HepG2 (cell line): ENCODE data around the gene SMIM11. TPM values are rescaled to one million over a fixed set of nuclear protein-coding genes. Genes with fewer than 3 reads are reported as not detected.

Source experiments
- AGO2 ChIP-seq: fragments of 200-400 bp; formaldehyde crosslinking; optimal IDR thresholded peaks from 2 replicates; pipeline ENCODE3; 2017; ENCODE audit warnings: mild to moderate bottlenecking, low read depth, low read length, moderate library complexity
- BHLHE40 ChIP-seq: IDR thresholded peaks from 2 replicates; pipeline ENCODE4 v1.6.1; 2011; ENCODE audit warnings: low read length, improper control_type of control experiment
- IKZF1 ChIP-seq: fragments of 450-650 bp; IDR thresholded peaks from 2 replicates; pipeline ENCODE4 v1.7.1; 2016
- IKZF4 ChIP-seq: sonication (generic); formaldehyde crosslinking; IDR thresholded peaks from 2 replicates; pipeline ENCODE4 v1.5.1; 2020; ENCODE audit warnings: borderline replicate concordance, mild to moderate bottlenecking, low read depth, missing genetic modification reagents; ENCODE audit errors: not compliant biosample characterization
- ISL2 ChIP-seq: sonication (generic); formaldehyde crosslinking; IDR thresholded peaks from 2 replicates; pipeline ENCODE4 v1.5.0; 2020; ENCODE audit warnings: missing genetic modification reagents
- MTF2 ChIP-seq: sonication (generic); formaldehyde crosslinking; IDR thresholded peaks from 2 replicates; pipeline ENCODE4 v1.5.0; 2020; ENCODE audit warnings: missing genetic modification reagents, borderline replicate concordance
- MYNN ChIP-seq: sonication (generic); formaldehyde crosslinking; IDR thresholded peaks from 2 replicates; pipeline ENCODE4 v1.4.0; 2020; ENCODE audit warnings: mild to moderate bottlenecking, low read depth, missing genetic modification reagents
- NKX3-1 ChIP-seq: sonication (generic); formaldehyde crosslinking; IDR thresholded peaks from 2 replicates; pipeline ENCODE4 v1.5.0; 2020; ENCODE audit warnings: missing genetic modification reagents
- ONECUT2 ChIP-seq: sonication (generic); formaldehyde crosslinking; IDR thresholded peaks from 2 replicates; pipeline ENCODE4 v1.4.0; 2020; ENCODE audit warnings: missing genetic modification reagents
- RAD21 ChIP-seq: fragments of 450-650 bp; formaldehyde crosslinking; IDR thresholded peaks from 2 replicates; pipeline ENCODE4 v1.5.0; 2020; ENCODE audit warnings: mild to moderate bottlenecking
- SNAI1 ChIP-seq: sonication (generic); formaldehyde crosslinking; IDR thresholded peaks from 2 replicates; pipeline ENCODE4 v1.5.0; 2020; ENCODE audit warnings: mild to moderate bottlenecking, missing genetic modification reagents, borderline replicate concordance
- SP1 ChIP-seq, 2 experiments: fragments of 450-650 bp in 1 of 2; sonication (generic) in 1 of 2; formaldehyde crosslinking in 1 of 2; IDR thresholded peaks; 2 replicates each; pipeline versions ENCODE4 v1.4.0 to v1.6.1; 2016 to 2020; ENCODE audit warnings: missing genetic modification reagents in 1 of 2
- STAG1 ChIP-seq: sonication (generic); formaldehyde crosslinking; IDR thresholded peaks from 2 replicates; pipeline ENCODE4 v1.4.0; 2020; ENCODE audit warnings: missing genetic modification reagents
- TCF12 ChIP-seq, 2 experiments: fragments of 450-650 bp in 1 of 2; sonication (generic) in 1 of 2; formaldehyde crosslinking in 1 of 2; IDR thresholded peaks; 2 replicates each; pipeline versions ENCODE4 v1.6.1 to v1.8.0; 2017 to 2022; ENCODE audit warnings: antibody characterized with exemption in 1 of 2, mild to moderate bottlenecking in 1 of 2, missing genetic modification reagents in 1 of 2, moderate library complexity in 1 of 2
- TCF7L2 ChIP-seq: IDR thresholded peaks from 2 replicates; pipeline ENCODE4 v1.6.1; 2011; ENCODE audit warnings: mild to moderate bottlenecking, low read depth, low read length, moderate library complexity
- ZBTB1 ChIP-seq: sonication (generic); formaldehyde crosslinking; IDR thresholded peaks from 2 replicates; pipeline ENCODE4 v1.4.0; 2020; ENCODE audit warnings: missing genetic modification reagents, borderline replicate concordance
- ZNF430 ChIP-seq: sonication (generic); formaldehyde crosslinking; IDR thresholded peaks from 2 replicates; pipeline ENCODE4 v1.9.0; 2021; ENCODE audit warnings: mild to moderate bottlenecking, missing genetic modification reagents
- ZNF616 ChIP-seq: sonication (generic); formaldehyde crosslinking; IDR thresholded peaks from 2 replicates; pipeline ENCODE4 v1.5.0; 2020; ENCODE audit warnings: low read depth, mild to moderate bottlenecking, missing genetic modification reagents
- polyA plus RNA-seq, 8 experiments: library from polyadenylated mRNA; depleted of rRNA in 3 of 8; stranded (reverse) in 7 of 8; unstranded in 1 of 8; fragments of >200 nt; fragmentation: Illumina TruSeq in 4 of 8; extraction: Trizol in 4 of 8; gene quantifications; 2 replicates each; pipeline versions ENCODE4 v1.2.1 to v1.2.3, GENCODE V29; 2011 to 2016; ENCODE audit warnings: low read depth in 4 of 8, missing spikeins in 1 of 8, mixed read lengths in 1 of 8; ENCODE audit not compliant: insufficient read depth in 1 of 8
- total RNA-seq, 5 experiments: library from RNA; depleted of rRNA; stranded (reverse); fragments of >200 nt; fragmentation: Illumina TruSeq; extraction: Trizol; gene quantifications; 2 replicates each; pipeline ENCODE4 v1.2.3, GENCODE V29; 2016; ENCODE audit warnings: low read depth in 1 of 5
- TF ChIP-seq, protein P1 (sequence below): sonication (generic); formaldehyde crosslinking; IDR thresholded peaks from 2 replicates; pipeline ENCODE4 v1.9.0; 2021; ENCODE audit warnings: missing genetic modification reagents, borderline replicate concordance
- TF ChIP-seq, protein P2 (sequence below): sonication (generic); formaldehyde crosslinking; IDR thresholded peaks from 2 replicates; pipeline ENCODE4 v1.4.0; 2020; ENCODE audit warnings: mild to moderate bottlenecking, missing genetic modification reagents
- TF ChIP-seq, protein P3 (sequence below): sonication (generic); formaldehyde crosslinking; IDR thresholded peaks from 2 replicates; pipeline ENCODE4 v1.4.0; 2020; ENCODE audit warnings: mild to moderate bottlenecking, missing genetic modification reagents

The SMIM11 gene
- total and polyA plus RNA-seq, 2 of the 13 experiments (the other 11 are each of a cell fraction or from before 2014, with no cell fraction given) = 6.4 to 18.9 TPM

DNA sequence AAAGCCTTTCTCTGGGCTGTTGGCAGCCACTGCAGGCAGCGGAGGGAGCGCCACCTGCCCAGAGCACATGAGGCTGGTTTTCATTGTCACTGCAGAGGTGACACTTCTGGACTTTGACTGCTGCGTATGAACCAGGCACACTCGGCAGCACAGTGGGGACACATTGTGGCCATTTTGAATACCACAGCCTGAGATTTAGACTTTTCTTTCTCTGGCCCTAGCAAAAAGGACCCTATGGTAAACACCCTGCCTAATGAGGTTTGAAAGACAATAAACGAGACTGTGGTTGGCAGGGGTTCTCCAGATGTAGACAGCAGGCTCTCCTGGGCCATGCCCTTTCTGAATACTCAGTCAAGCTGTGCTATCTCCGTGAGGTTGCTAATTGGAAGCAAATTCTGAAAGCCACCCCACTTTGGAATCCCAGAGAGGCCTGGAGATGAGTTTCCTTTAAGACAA is 23.5 kb upstream of the SMIM11 start (continued):
- TF ChIP-seq, protein P1, sequence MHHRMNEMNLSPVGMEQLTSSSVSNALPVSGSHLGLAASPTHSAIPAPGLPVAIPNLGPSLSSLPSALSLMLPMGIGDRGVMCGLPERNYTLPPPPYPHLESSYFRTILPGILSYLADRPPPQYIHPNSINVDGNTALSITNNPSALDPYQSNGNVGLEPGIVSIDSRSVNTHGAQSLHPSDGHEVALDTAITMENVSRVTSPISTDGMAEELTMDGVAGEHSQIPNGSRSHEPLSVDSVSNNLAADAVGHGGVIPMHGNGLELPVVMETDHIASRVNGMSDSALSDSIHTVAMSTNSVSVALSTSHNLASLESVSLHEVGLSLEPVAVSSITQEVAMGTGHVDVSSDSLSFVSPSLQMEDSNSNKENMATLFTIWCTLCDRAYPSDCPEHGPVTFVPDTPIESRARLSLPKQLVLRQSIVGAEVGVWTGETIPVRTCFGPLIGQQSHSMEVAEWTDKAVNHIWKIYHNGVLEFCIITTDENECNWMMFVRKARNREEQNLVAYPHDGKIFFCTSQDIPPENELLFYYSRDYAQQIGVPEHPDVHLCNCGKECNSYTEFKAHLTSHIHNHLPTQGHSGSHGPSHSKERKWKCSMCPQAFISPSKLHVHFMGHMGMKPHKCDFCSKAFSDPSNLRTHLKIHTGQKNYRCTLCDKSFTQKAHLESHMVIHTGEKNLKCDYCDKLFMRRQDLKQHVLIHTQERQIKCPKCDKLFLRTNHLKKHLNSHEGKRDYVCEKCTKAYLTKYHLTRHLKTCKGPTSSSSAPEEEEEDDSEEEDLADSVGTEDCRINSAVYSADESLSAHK = no peak
- TF ChIP-seq AGO2 (no peak), ISL2 (CRISPR knock-in tag) (no peak), IKZF4 (CRISPR knock-in tag) (no peak), ZBTB1 (CRISPR knock-in tag) (no peak), SNAI1 (CRISPR knock-in tag) (no peak), STAG1 (peak; percentile 95), MTF2 (CRISPR knock-in tag) (no peak), NKX3-1 (CRISPR knock-in tag) (no peak), TCF7L2 (no peak), MYNN (CRISPR knock-in tag) (no peak), ZNF616 (no peak), BHLHE40 (peak; percentile 61; the same call in 1 of the 2 replicates), IKZF1 (no peak), SP1 (IDR thresholded peaks at IDR 0.05) (no peak), SP1 (CRISPR knock-in tag; IDR thresholded peaks at IDR 0.05) (no peak), TCF12 (IDR thresholded peaks at IDR 0.05) (no peak), TCF12 (CRISPR knock-in tag; IDR thresholded peaks at IDR 0.05) (no peak), RAD21 (CRISPR knock-in tag) (peak; percentile 84), ONECUT2 (CRISPR knock-in tag) (no peak), ZNF430 (CRISPR knock-in tag) (no peak)
- TF ChIP-seq, protein P2, sequence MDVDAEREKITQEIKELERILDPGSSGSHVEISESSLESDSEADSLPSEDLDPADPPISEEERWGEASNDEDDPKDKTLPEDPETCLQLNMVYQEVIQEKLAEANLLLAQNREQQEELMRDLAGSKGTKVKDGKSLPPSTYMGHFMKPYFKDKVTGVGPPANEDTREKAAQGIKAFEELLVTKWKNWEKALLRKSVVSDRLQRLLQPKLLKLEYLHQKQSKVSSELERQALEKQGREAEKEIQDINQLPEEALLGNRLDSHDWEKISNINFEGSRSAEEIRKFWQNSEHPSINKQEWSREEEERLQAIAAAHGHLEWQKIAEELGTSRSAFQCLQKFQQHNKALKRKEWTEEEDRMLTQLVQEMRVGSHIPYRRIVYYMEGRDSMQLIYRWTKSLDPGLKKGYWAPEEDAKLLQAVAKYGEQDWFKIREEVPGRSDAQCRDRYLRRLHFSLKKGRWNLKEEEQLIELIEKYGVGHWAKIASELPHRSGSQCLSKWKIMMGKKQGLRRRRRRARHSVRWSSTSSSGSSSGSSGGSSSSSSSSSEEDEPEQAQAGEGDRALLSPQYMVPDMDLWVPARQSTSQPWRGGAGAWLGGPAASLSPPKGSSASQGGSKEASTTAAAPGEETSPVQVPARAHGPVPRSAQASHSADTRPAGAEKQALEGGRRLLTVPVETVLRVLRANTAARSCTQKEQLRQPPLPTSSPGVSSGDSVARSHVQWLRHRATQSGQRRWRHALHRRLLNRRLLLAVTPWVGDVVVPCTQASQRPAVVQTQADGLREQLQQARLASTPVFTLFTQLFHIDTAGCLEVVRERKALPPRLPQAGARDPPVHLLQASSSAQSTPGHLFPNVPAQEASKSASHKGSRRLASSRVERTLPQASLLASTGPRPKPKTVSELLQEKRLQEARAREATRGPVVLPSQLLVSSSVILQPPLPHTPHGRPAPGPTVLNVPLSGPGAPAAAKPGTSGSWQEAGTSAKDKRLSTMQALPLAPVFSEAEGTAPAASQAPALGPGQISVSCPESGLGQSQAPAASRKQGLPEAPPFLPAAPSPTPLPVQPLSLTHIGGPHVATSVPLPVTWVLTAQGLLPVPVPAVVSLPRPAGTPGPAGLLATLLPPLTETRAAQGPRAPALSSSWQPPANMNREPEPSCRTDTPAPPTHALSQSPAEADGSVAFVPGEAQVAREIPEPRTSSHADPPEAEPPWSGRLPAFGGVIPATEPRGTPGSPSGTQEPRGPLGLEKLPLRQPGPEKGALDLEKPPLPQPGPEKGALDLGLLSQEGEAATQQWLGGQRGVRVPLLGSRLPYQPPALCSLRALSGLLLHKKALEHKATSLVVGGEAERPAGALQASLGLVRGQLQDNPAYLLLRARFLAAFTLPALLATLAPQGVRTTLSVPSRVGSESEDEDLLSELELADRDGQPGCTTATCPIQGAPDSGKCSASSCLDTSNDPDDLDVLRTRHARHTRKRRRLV (CRISPR knock-in tag) = no peak
- TF ChIP-seq, protein P3, sequence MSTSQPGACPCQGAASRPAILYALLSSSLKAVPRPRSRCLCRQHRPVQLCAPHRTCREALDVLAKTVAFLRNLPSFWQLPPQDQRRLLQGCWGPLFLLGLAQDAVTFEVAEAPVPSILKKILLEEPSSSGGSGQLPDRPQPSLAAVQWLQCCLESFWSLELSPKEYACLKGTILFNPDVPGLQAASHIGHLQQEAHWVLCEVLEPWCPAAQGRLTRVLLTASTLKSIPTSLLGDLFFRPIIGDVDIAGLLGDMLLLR (CRISPR knock-in tag) = no peak
